ENCODE results near the gene DOK6.

- TF ChIP-seq CTCF (IDR thresholded peaks at IDR 0.05) (no peak), POLR2A (IDR thresholded peaks at IDR 0.05) (no peak), POLR2AphosphoS5 (IDR thresholded peaks at IDR 0.05) (no peak), EP300 (IDR thresholded peaks at IDR 0.05; ENCODE audit: low read depth) (no peak)
Measured at GRCh38 chr18:69357590-69357989, 43.1 kb upstream of the DOK6 start.

Data from transverse colon (tissue), 4 donors.